Mucosa of descending colon (tissue), 3 donors: ENCODE measurements around the gene GPC6. TPM values are rescaled to one million over a fixed set of nuclear protein-coding genes. Genes with fewer than 3 reads are reported as not detected.

Source experiments
- ATAC-seq: fragments of 200-7000 bp; cut with Tn5 transposase; one replicate; pipeline ENCODE4 v1.9.1; 2020; ENCODE audit warnings: mild to moderate bottlenecking, moderate library complexity
- DNase-seq, 3 donors: peaks; one replicate each; pipeline ENCODE4 v3.0.0-alpha.2; 2020
- H3K36me3 ChIP-seq: fragments of 200-600 bp; one replicate; pipeline ENCODE4 v1.8.0; 2021; ENCODE audit warnings: low read depth, mild to moderate bottlenecking
- H3K4me1 ChIP-seq: fragments of 200-600 bp; one replicate; pipeline ENCODE4 v1.8.0; 2021; ENCODE audit warnings: low read depth, mild to moderate bottlenecking
- H3K4me3 ChIP-seq: fragments of 200-600 bp; one replicate; pipeline ENCODE4 v1.8.0; 2021; ENCODE audit warnings: mild to moderate bottlenecking
- H3K9me3 ChIP-seq: fragments of 200-600 bp; one replicate; pipeline ENCODE4 v1.8.0; 2021; ENCODE audit warnings: mild to moderate bottlenecking
- CTCF ChIP-seq: fragments of 200-600 bp; IDR thresholded peaks from one replicate; pipeline ENCODE4 v1.8.0; 2022; ENCODE audit warnings: antibody characterized with exemption, mild to moderate bottlenecking
- intact Hi-C, 2 donors: fragments of 100-400 bp; cut with DNase I in 1 of 2; cut with micrococcal nuclease in 1 of 2; formaldehyde crosslinking; loops; one replicate each; pipeline versions ENCODE4 v1.11.0 to v1.11.1; 2022; cut with DNase I, micrococcal nuclease
- total RNA-seq, 3 donors: library from RNA; stranded (reverse); fragmentation: NEBNext Ultra II Directional in 2 of 3; extraction: Animal tissue kit (Norgen Biotek cat#: 25700) in 2 of 3; gene quantifications; one replicate each; pipeline versions ENCODE4 v1.2.1 to v1.2.4, GENCODE V29; 2021 to 2023
- donor health status: DM: no; HTN: no; CAD: no; lungs with moderate emphysema.
- donor health status: DM: no; HTN: no; CAD: no.
- donor health status: DM: no; HTN: yes; CAD: no.

GPC6 gene
- total RNA-seq, 3 donors from 2014 or later = 2.7 to 11.3 (median 7.5) TPM

- ATAC-seq = no peak
Measured at GRCh38 chr13:93625536-93625935, 398.9 kb downstream of the GPC6 start.

GRCh38 chr13:93628136-93628797, 401.7 kb downstream of the GPC6 start:
- no peak for TF ChIP-seq CTCF
- Histone ChIP-seq H3K9me3 (no peaks in the 10 kb centered on the region), H3K4me3 (no peak overlapping the region), H3K36me3 (no peaks in the 10 kb centered on the region), H3K4me1 (no peaks in the 10 kb centered on the region)
- intact Hi-C loops = no loop called here
- DNase-seq = no peak
- ATAC-seq = no peak

More at GRCh38 chr13:93625536-93625935, 398.9 kb downstream of the GPC6 start:
- H3K9me3 ChIP-seq = no peaks in the 10 kb centered on the region
- no peak for DNase-seq
- TF ChIP-seq CTCF = no peak
- no peaks in the 10 kb centered on the region for H3K36me3 ChIP-seq
- intact Hi-C loops = no loop called here
- H3K4me3 ChIP-seq = no peak overlapping the region
- H3K4me1 ChIP-seq = no peaks in the 10 kb centered on the region

GRCh38 chr13:93635616-93636032, 409.0 kb downstream of the GPC6 start:
- no peak for TF ChIP-seq CTCF
- Histone ChIP-seq H3K4me3 (no peak overlapping the region), H3K9me3 (no peaks in the 10 kb centered on the region), H3K36me3 (no peaks in the 10 kb centered on the region), H3K4me1 (no peaks in the 10 kb centered on the region)
- ATAC-seq = no peak
- no peak for DNase-seq
- intact Hi-C loops = no loop called here

- DNase-seq (no peak), ATAC-seq (no peak)
- no peaks in the 10 kb centered on the region for H3K36me3 ChIP-seq
- no peaks in the 10 kb centered on the region for H3K4me1 ChIP-seq
- TF ChIP-seq CTCF = no peak
- intact Hi-C loops = no loop called here
- no peak overlapping the region for H3K4me3 ChIP-seq
- no peaks in the 10 kb centered on the region for H3K9me3 ChIP-seq
Measured at GRCh38 chr13:93637852-93638251, 411.2 kb downstream of the GPC6 start.

- intact Hi-C loops = no loop called here
- no peak for DNase-seq
- Histone ChIP-seq H3K36me3 (no peaks in the 10 kb centered on the region), H3K4me3 (no peak overlapping the region), H3K4me1 (no peaks in the 10 kb centered on the region), H3K9me3 (no peaks in the 10 kb centered on the region)
- no peak for ATAC-seq
- TF ChIP-seq CTCF = no peak
Measured at GRCh38 chr13:93640452-93640851, 413.8 kb downstream of the GPC6 start.

- DNase-seq = no peak
- intact Hi-C loops = no loop called here
- Histone ChIP-seq H3K9me3 (no peaks in the 10 kb centered on the region), H3K4me1 (no peaks in the 10 kb centered on the region), H3K36me3 (no peaks in the 10 kb centered on the region), H3K4me3 (no peak overlapping the region)
- no peak for ATAC-seq
- no peak for TF ChIP-seq CTCF
Measured at GRCh38 chr13:93646245-93646644, 419.6 kb downstream of the GPC6 start.
